Breast epithelium (tissue), 4 donors: ENCODE results near the gene IQCH. TPM values are rescaled to one million over a fixed set of nuclear protein-coding genes. Genes with fewer than 3 reads are reported as not detected.

Experiments
- DNase-seq, 2 donors: peaks; one replicate each; pipeline ENCODE4 v3.0.0-alpha.2; 2019; ENCODE audit warnings: low spot score in 2 of 2
- H3K27ac ChIP-seq, 2 donors: fragments of 200-600 bp; sonication (generic) in 1 of 2; one replicate each; pipeline ENCODE4 v1.5.1; 2016 to 2019; ENCODE audit warnings: mild to moderate bottlenecking in 1 of 2
- H3K27me3 ChIP-seq, 2 donors: fragments of 200-600 bp; sonication (generic) in 1 of 2; one replicate each; pipeline versions ENCODE4 v1.5.1 to v1.6.0; 2017 to 2019; ENCODE audit warnings: control low read depth in 1 of 2, mild to moderate bottlenecking in 1 of 2
- H3K36me3 ChIP-seq: fragments of 200-600 bp; one replicate; pipeline ENCODE4 v1.5.1; 2019
- H3K4me1 ChIP-seq, 2 donors: fragments of 200-600 bp; sonication (generic); one replicate each; pipeline ENCODE4 v1.5.1; 2016 to 2019; ENCODE audit warnings: control low read depth in 1 of 2
- H3K4me3 ChIP-seq, 3 donors: fragments of 200-600 bp; sonication (generic); 1 replicate in 2 of 3; 2 replicates in 1 of 3; pipeline ENCODE4 v1.5.1; 2016 to 2019; ENCODE audit warnings: mild to moderate bottlenecking in 3 of 3, moderate library complexity in 2 of 3
- H3K9me3 ChIP-seq, 2 donors: fragments of 200-600 bp; sonication (generic) in 1 of 2; one replicate each; pipeline ENCODE4 v1.5.1; 2016 to 2019; ENCODE audit warnings: control low read depth in 1 of 2
- POLR2A ChIP-seq: fragments of 450-650 bp; IDR thresholded peaks from one replicate; pipeline ENCODE4 v1.6.1; 2016; ENCODE audit warnings: antibody characterized with exemption, mild to moderate bottlenecking, moderate library complexity
- POLR2AphosphoS5 ChIP-seq, 3 donors: sonication (generic); formaldehyde crosslinking; IDR thresholded peaks; one replicate each; pipeline ENCODE4 v1.6.1; 2017; ENCODE audit warnings: antibody characterized with exemption in 3 of 3
- intact Hi-C: fragments of 100-400 bp; cut with DNase I; formaldehyde crosslinking; loops from one replicate; pipeline ENCODE4 v1.15.1; 2023; ENCODE audit warnings: low total_unique reads
- total RNA-seq, 3 donors: library from RNA; depleted of rRNA; stranded (reverse); fragments of >200 nt; gene quantifications; one replicate each; pipeline ENCODE4 v1.1.0, GENCODE V29; 2016
- TF ChIP-seq, protein P1 (sequence below), 3 donors: fragments of 450-650 bp; IDR thresholded peaks; one replicate each; pipeline ENCODE4 v1.5.1; 2016 to 2017; ENCODE audit warnings: antibody characterized with exemption in 3 of 3, mild to moderate bottlenecking in 3 of 3, moderate library complexity in 3 of 3

Gene IQCH
- total RNA-seq, 3 donors from 2014 or later = 0.64 to 11.9 (median 6.6) TPM

DNA sequence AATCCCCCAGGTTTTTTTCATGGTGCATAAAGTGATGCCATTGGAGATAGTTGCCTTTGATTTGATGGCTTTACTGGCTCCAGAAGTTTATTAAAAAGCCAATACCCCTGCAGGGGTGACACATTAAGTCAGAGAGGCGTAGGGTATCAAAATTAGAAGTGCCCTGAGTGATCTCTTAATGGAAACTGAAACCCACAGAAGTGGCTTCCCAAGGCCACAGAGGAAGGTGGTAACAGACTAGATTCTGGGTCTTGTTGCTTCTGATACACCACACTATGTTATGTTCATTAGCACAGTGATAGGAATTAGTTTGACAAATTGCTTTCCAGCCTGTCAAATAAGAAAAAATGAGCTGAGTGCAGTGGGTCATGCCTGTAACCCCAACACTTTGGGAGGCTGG lies 112.3 kb downstream of the IQCH start:
- no peaks in the 10 kb centered on the region for H3K4me1 ChIP-seq
- no peak for DNase-seq
- TF ChIP-seq POLR2AphosphoS5 (IDR thresholded peaks at IDR 0.05) = no peak
- TF ChIP-seq, protein P1, sequence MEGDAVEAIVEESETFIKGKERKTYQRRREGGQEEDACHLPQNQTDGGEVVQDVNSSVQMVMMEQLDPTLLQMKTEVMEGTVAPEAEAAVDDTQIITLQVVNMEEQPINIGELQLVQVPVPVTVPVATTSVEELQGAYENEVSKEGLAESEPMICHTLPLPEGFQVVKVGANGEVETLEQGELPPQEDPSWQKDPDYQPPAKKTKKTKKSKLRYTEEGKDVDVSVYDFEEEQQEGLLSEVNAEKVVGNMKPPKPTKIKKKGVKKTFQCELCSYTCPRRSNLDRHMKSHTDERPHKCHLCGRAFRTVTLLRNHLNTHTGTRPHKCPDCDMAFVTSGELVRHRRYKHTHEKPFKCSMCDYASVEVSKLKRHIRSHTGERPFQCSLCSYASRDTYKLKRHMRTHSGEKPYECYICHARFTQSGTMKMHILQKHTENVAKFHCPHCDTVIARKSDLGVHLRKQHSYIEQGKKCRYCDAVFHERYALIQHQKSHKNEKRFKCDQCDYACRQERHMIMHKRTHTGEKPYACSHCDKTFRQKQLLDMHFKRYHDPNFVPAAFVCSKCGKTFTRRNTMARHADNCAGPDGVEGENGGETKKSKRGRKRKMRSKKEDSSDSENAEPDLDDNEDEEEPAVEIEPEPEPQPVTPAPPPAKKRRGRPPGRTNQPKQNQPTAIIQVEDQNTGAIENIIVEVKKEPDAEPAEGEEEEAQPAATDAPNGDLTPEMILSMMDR (IDR thresholded peaks at IDR 0.05) = no peak
- intact Hi-C loops = no loop called here
- no peak overlapping the region for H3K4me3 ChIP-seq
- no peak overlapping the region for H3K27ac ChIP-seq
- no peaks in the 10 kb centered on the region for H3K36me3 ChIP-seq
- H3K27me3 ChIP-seq = no peaks in the 10 kb centered on the region
- H3K9me3 ChIP-seq = no peaks in the 10 kb centered on the region

GRCh38 chr15:67369359-67369998 lies 114.9 kb downstream of the IQCH start:
- intact Hi-C loops = no loop called here
- H3K27me3 ChIP-seq = no peaks in the 10 kb centered on the region
- no peaks in the 10 kb centered on the region for H3K36me3 ChIP-seq
- no peak for DNase-seq
- no peak for TF ChIP-seq POLR2AphosphoS5 (IDR thresholded peaks at IDR 0.05)
- TF ChIP-seq POLR2A = no peak
- TF ChIP-seq, protein P1 (IDR thresholded peaks at IDR 0.05) = no peak
- H3K27ac ChIP-seq = no peak overlapping the region
- H3K4me1 ChIP-seq = no peaks in the 10 kb centered on the region
- H3K4me3 ChIP-seq = no peak overlapping the region
- H3K9me3 ChIP-seq = no peaks in the 10 kb centered on the region

GRCh38 chr15:67370206-67370954 lies 115.8 kb downstream of the IQCH start:
- TF ChIP-seq, protein P1 (IDR thresholded peaks at IDR 0.05) = no peak
- TF ChIP-seq POLR2A = no peak
- TF ChIP-seq POLR2AphosphoS5 (IDR thresholded peaks at IDR 0.05) = no peak
- Histone ChIP-seq H3K27me3 (no peaks in the 10 kb centered on the region), H3K9me3 (no peaks in the 10 kb centered on the region), H3K4me3 (no peak overlapping the region), H3K27ac (no peak overlapping the region), H3K4me1 (no peaks in the 10 kb centered on the region), H3K36me3 (no peaks in the 10 kb centered on the region)
- no peak for DNase-seq
- intact Hi-C loops = loop anchor here (10.0 kb wide), 1 partner anchor 284 kb away; no protein-coding TSS in a partner anchor

DNA sequence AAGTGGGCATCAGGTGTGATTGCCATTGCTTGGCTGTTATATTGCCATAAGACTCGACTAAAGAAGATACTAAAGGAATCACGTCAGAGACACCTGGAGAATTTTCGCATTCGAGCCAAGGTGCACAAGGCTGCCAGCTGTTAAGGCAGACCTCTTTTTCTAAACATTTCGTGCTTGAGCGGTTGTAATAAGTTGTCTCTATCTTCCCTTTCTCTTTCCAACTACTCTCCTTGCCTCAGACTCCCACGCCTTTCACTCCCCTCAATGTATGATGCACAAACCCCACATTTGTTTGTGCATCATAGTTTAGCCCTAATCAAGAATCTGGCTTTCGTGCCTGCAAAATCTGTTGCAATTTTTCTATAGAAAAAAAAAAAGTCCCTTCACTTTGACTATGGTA lies 118.0 kb downstream of the IQCH start:
- Histone ChIP-seq H3K4me1 (no peaks in the 10 kb centered on the region), H3K36me3 (no peaks in the 10 kb centered on the region), H3K4me3 (no peak overlapping the region), H3K27ac (no peak overlapping the region), H3K9me3 (no peaks in the 10 kb centered on the region), H3K27me3 (no peaks in the 10 kb centered on the region)
- TF ChIP-seq POLR2AphosphoS5 (IDR thresholded peaks at IDR 0.05) = no peak
- TF ChIP-seq, protein P1 (IDR thresholded peaks at IDR 0.05) = no peak
- TF ChIP-seq POLR2A = no peak
- no peak for DNase-seq
- intact Hi-C loops = loop anchor here (10.0 kb wide), 1 partner anchor 282 kb away; no protein-coding TSS in a partner anchor

- TF ChIP-seq POLR2AphosphoS5 (IDR thresholded peaks at IDR 0.05) (no peak), POLR2A (no peak)
- TF ChIP-seq, protein P1 (IDR thresholded peaks at IDR 0.05) = no peak
- intact Hi-C loops = loop anchor here (10.0 kb wide), 1 partner anchor 282 kb away; no protein-coding TSS in a partner anchor
- no peak overlapping the region for H3K27ac ChIP-seq
- no peaks in the 10 kb centered on the region for H3K4me1 ChIP-seq
- DNase-seq = no peak
- H3K36me3 ChIP-seq = no peaks in the 10 kb centered on the region
- H3K4me3 ChIP-seq = no peak overlapping the region
- no peaks in the 10 kb centered on the region for H3K27me3 ChIP-seq
- H3K9me3 ChIP-seq = no peaks in the 10 kb centered on the region
These were observed 118.5 kb downstream of the IQCH start for GRCh38 chr15:67372986-67373675.
